GM21786 (cell line): ENCODE measurements around the gene PCNX3.

Source experiments
- ATAC-seq: cut with Tn5 transposase; IDR thresholded peaks from one replicate; pipeline ENCODE4 v1.9.1; 2021; ENCODE audit not compliant: unreplicated experiment

PCNX3 gene

DNA sequence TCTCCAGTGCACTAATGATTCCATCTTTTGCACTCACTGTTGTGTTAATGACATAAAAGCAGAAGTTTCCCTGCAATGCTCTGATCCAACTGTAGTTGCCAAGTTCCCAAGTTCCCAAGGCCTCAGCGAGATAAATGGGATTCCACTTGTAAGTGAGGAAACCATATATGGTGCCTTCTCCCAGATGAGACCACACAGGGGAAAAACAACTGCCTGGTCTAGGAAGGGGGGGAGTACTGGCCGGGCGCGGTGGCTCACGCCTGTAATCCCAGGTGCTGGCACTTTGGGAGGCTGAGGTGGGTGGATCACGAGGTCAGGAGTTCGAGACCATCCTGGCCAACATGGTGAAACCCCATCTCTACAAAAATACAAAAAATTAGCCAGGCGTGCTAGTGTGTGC lies 70.4 kb downstream of the PCNX3 start:
- ATAC-seq, result no peak
